CD14-positive monocyte (primary cell): ENCODE measurements around the gene SESN2. TPM values are rescaled to one million over a fixed set of nuclear protein-coding genes. Genes with fewer than 3 reads are reported as not detected.
"Not testable (repeated sequence)": the region's sequence is repeated elsewhere in the genome, so short reads cannot be mapped to it uniquely, and the experiment has no call there.

Experiments used
- DNase-seq, 3 donors: peaks; one replicate each; pipeline ENCODE4 v3.0.0-alpha.2; 2011 to 2022
- H2AFZ ChIP-seq: 2 replicates; pipeline ENCODE4 v1.6.0; 2012; ENCODE audit warnings: mild to moderate bottlenecking, low read depth, low read length, inconsistent platforms; ENCODE audit not compliant: insufficient read depth, poor library complexity, severe bottlenecking
- H3K27ac ChIP-seq, 2 donors: 1 replicate in 1 of 2; 2 replicates in 1 of 2; pipeline ENCODE4 v1.5.1; 2012 to 2013; ENCODE audit warnings: low read length in 2 of 2, control low read depth in 1 of 2, inconsistent platforms in 1 of 2, low read depth in 1 of 2, mild to moderate bottlenecking in 1 of 2
- H3K27me3 ChIP-seq, 2 donors: one replicate each; pipeline versions ENCODE4 v1.6.0 to v1.6.1; 2011 to 2013; ENCODE audit warnings: low read length in 2 of 2; ENCODE audit not compliant: control insufficient read depth in 2 of 2, insufficient read depth in 2 of 2
- H3K36me3 ChIP-seq, 2 donors: replicated peaks in 1 of 2; 1 replicate in 1 of 2; 2 replicates in 1 of 2; pipeline versions ENCODE4 v1.5.1 to v1.6.1; 2012 to 2013; ENCODE audit warnings: low read length in 2 of 2, control low read depth in 1 of 2, inconsistent platforms in 1 of 2, mild to moderate bottlenecking in 1 of 2; ENCODE audit not compliant: insufficient read depth in 2 of 2, control insufficient read depth in 1 of 2
- H3K4me1 ChIP-seq, 2 donors: 1 replicate in 1 of 2; 2 replicates in 1 of 2; pipeline versions ENCODE4 v1.5.1 to v1.6.1; 2012 to 2013; ENCODE audit warnings: low read length in 2 of 2, control low read depth in 1 of 2, inconsistent platforms in 1 of 2, mild to moderate bottlenecking in 1 of 2, moderate library complexity in 1 of 2; ENCODE audit not compliant: insufficient read depth in 2 of 2, control insufficient read depth in 1 of 2
- H3K4me2 ChIP-seq: replicated peaks from 2 replicates; pipeline ENCODE3; 2012; ENCODE audit warnings: low read length, moderate library complexity, mild to moderate bottlenecking; ENCODE audit not compliant: poor library complexity, severe bottlenecking; ENCODE audit errors: extremely low read depth
- H3K4me3 ChIP-seq, 3 experiments: fragments of 200-600 bp in 1 of 3; sonication (generic) in 1 of 3; replicated peaks in 1 of 3; 1 replicate in 2 of 3; 2 replicates in 1 of 3; pipeline ENCODE4 v1.5.1; 2011 to 2013; ENCODE audit warnings: low read length in 3 of 3, mild to moderate bottlenecking in 3 of 3, control low read depth in 2 of 3, low read depth in 2 of 3, inconsistent platforms in 1 of 3, moderate library complexity in 1 of 3
- H3K79me2 ChIP-seq: 2 replicates; pipeline ENCODE4 v1.6.0; 2012; ENCODE audit warnings: mild to moderate bottlenecking, control low read depth, inconsistent platforms, low read length, moderate library complexity; ENCODE audit not compliant: insufficient read depth
- H3K9ac ChIP-seq: 2 replicates; pipeline ENCODE4 v1.6.0; 2017; ENCODE audit warnings: low read length, mild to moderate bottlenecking; ENCODE audit not compliant: insufficient read depth, poor library complexity, severe bottlenecking
- H3K9me3 ChIP-seq, 2 donors: replicated peaks in 1 of 2; 1 replicate in 1 of 2; 2 replicates in 1 of 2; pipeline versions ENCODE4 v1.5.1 to v1.6.1; 2012 to 2013; ENCODE audit warnings: low read length in 2 of 2, control low read depth in 1 of 2; ENCODE audit not compliant: control insufficient read depth in 1 of 2, insufficient read depth in 1 of 2
- H4K20me1 ChIP-seq: 2 replicates; pipeline ENCODE4 v1.6.0; 2012; ENCODE audit warnings: mild to moderate bottlenecking, low read length, control low read depth, moderate library complexity; ENCODE audit not compliant: insufficient read depth
- H3K27ac Mint-ChIP-seq, 7 donors: one replicate each; pipeline ENCODE4 v1.8.0; 2020; ENCODE audit warnings: mild to moderate bottlenecking in 7 of 7, mixed read lengths in 7 of 7, moderate library complexity in 6 of 7, inconsistent platforms in 2 of 7
- H3K27me3 Mint-ChIP-seq, 3 donors: one replicate each; pipeline ENCODE4 v1.8.0; 2021 to 2022; ENCODE audit warnings: low read depth in 3 of 3, mild to moderate bottlenecking in 3 of 3, mixed read lengths in 3 of 3, moderate library complexity in 3 of 3, inconsistent platforms in 1 of 3
- H3K36me3 Mint-ChIP-seq, 2 donors: one replicate each; pipeline ENCODE4 v1.8.0; 2020; ENCODE audit warnings: mixed read lengths in 2 of 2, inconsistent platforms in 1 of 2, mild to moderate bottlenecking in 1 of 2
- H3K4me1 Mint-ChIP-seq: one replicate; pipeline ENCODE4 v1.8.0; 2020; ENCODE audit warnings: mild to moderate bottlenecking, mixed read lengths
- H3K4me3 Mint-ChIP-seq, 2 donors: one replicate each; pipeline ENCODE4 v1.8.0; 2020; ENCODE audit warnings: mild to moderate bottlenecking in 2 of 2, mixed read lengths in 2 of 2, moderate library complexity in 1 of 2
- H3K9me3 Mint-ChIP-seq, 7 donors: one replicate each; pipeline ENCODE4 v1.8.0; 2020 to 2022; ENCODE audit warnings: mixed read lengths in 7 of 7, mild to moderate bottlenecking in 6 of 7, moderate library complexity in 6 of 7, inconsistent platforms in 2 of 7
- CTCF ChIP-seq: fragments of 200-600 bp; IDR thresholded peaks from one replicate; pipeline ENCODE4 v1.8.0; 2022; ENCODE audit warnings: antibody characterized with exemption, mild to moderate bottlenecking
- WGBS: methylation state at CpG from one replicate; pipeline ENCODE4 v1.1.5; 2013; ENCODE audit warnings: missing lambda C conversion rate; ENCODE audit not compliant: insufficient coverage; 5-methylcytosine and 5-hydroxymethylcytosine counted together
- intact Hi-C, 2 donors: fragments of 100-400 bp; cut with micrococcal nuclease; formaldehyde crosslinking; loops; one replicate each; pipeline versions ENCODE4 v1.15.0 to v1.15.1; 2023
- polyA plus RNA-seq, 3 donors: library from polyadenylated mRNA; depleted of rRNA in 1 of 3; unstranded in 2 of 3; stranded (reverse) in 1 of 3; fragments of 300-500 nt in 2 of 3; fragments of >200 nt in 1 of 3; fragmentation: Illumina TruSeq in 2 of 3; gene quantifications; 1 replicate in 2 of 3; 2 replicates in 1 of 3; pipeline ENCODE4 v1.2.3, GENCODE V29; 2012 to 2021

The SESN2 gene
- polyA plus RNA-seq, 3 donors, result 5.0 to 15.7 (median 5.1) TPM

GRCh38 chr1:28326515-28326914 lies 67.2 kb downstream of the SESN2 start:
- H3K36me3 Mint-ChIP-seq, result peaks cover 5 to 7% of the 10 kb centered on the region in 2 donors
- H3K27me3 Mint-ChIP-seq, result peaks cover 0 to 6% (median 1%) of the 10 kb centered on the region in 3 donors
- peak overlapping the region; percentile 47 to 98 (median 89) for H3K27ac Mint-ChIP-seq
- H3K27me3 ChIP-seq, result no peaks in the 10 kb centered on the region
- peaks cover 25% of the 10 kb centered on the region for H3K79me2 ChIP-seq
- no peaks in the 10 kb centered on the region for H3K9me3 ChIP-seq
- H3K9me3 Mint-ChIP-seq, result peaks cover 0 to 5% (median 0%) of the 10 kb centered on the region in 7 donors
- H3K9ac ChIP-seq, result no peak overlapping the region
- no peak overlapping the region for H3K4me3 Mint-ChIP-seq
- H3K4me1 ChIP-seq, result peaks cover 33 to 35% of the 10 kb centered on the region in 2 donors
- peak; percentile 18 to 63 (median 51) for DNase-seq
- peak overlapping the region; percentile 29 for H2AFZ ChIP-seq
- H3K4me2 ChIP-seq, result peak overlapping the region; percentile 1
- peak overlapping the region in 1 of 2 donors; percentile 68 for H3K27ac ChIP-seq
- TF ChIP-seq CTCF, result no peak
- peaks cover 32% of the 10 kb centered on the region for H3K4me1 Mint-ChIP-seq
- no peaks in the 10 kb centered on the region for H4K20me1 ChIP-seq
- peak overlapping the region in 1 of 3 experiments; percentile 32 for H3K4me3 ChIP-seq
- intact Hi-C loops, result loop anchor here (2.0 to 5.0 kb wide), 2 partner anchors 42 to 79 kb away; no protein-coding TSS in a partner anchor
- peaks cover 4 to 11% of the 10 kb centered on the region in 2 donors for H3K36me3 ChIP-seq

- Mint-ChIP-seq H3K9me3 (peaks cover 0 to 5% (median 0%) of the 10 kb centered on the region in 7 donors), H3K4me1 (peaks cover 32% of the 10 kb centered on the region), H3K36me3 (peaks cover 10 to 12% of the 10 kb centered on the region in 2 donors), H3K4me3 (no peak overlapping the region), H3K27me3 (peaks cover 0 to 6% (median 1%) of the 10 kb centered on the region in 3 donors), H3K27ac (peak overlapping the region; percentile 47 to 98 (median 89))
- H4K20me1 ChIP-seq, result no peaks in the 10 kb centered on the region
- peaks cover 29% of the 10 kb centered on the region for H3K79me2 ChIP-seq
- no peaks in the 10 kb centered on the region for H3K9me3 ChIP-seq
- intact Hi-C loops, result loop anchor here (2.0 to 5.0 kb wide), 2 partner anchors 42 to 80 kb away; no protein-coding TSS in a partner anchor
- H3K9ac ChIP-seq, result no peak overlapping the region
- H3K4me3 ChIP-seq, result peak overlapping the region in 1 of 3 experiments; percentile 32
- H3K36me3 ChIP-seq, result peaks cover 9 to 16% of the 10 kb centered on the region in 2 donors
- H2AFZ ChIP-seq, result peak overlapping the region; percentile 29
- 60% methylated on average over 1 of the region's 3 CpGs for WGBS
- H3K27ac ChIP-seq, result peak overlapping the region in 1 of 2 donors; percentile 68
- H3K4me2 ChIP-seq, result peak overlapping the region; percentile 1
- peaks cover 33 to 35% of the 10 kb centered on the region in 2 donors for H3K4me1 ChIP-seq
- H3K27me3 ChIP-seq, result no peaks in the 10 kb centered on the region
- peak; percentile 36 to 77 (median 60) for DNase-seq
- TF ChIP-seq CTCF, result no peak
Observed at GRCh38 chr1:28326984-28327383, 67.7 kb downstream of the SESN2 start.

GRCh38 chr1:28327431-28327830 lies 68.1 kb downstream of the SESN2 start:
- intact Hi-C loops, result loop anchor here (2.0 to 5.0 kb wide), 2 partner anchors 43 to 80 kb away; no protein-coding TSS in a partner anchor
- not testable (repeated sequence) for H3K4me2 ChIP-seq, H3K9ac ChIP-seq, H2AFZ ChIP-seq, H3K4me3 ChIP-seq, H3K9me3 Mint-ChIP-seq, H3K27me3 ChIP-seq, H3K4me3 Mint-ChIP-seq, H3K9me3 ChIP-seq, H3K27me3 Mint-ChIP-seq, H4K20me1 ChIP-seq
- peak in 1 of 3 donors; percentile 11 for DNase-seq
- Mint-ChIP-seq H3K27ac (peak overlapping the region; percentile 39 to 99 (median 98)), H3K4me1 (peaks cover 33% of the 10 kb centered on the region), H3K36me3 (peaks cover 14 to 16% of the 10 kb centered on the region in 2 donors)
- peaks cover 33 to 35% of the 10 kb centered on the region in 2 donors for H3K4me1 ChIP-seq
- 0% methylated on average over 2 of the region's 11 CpGs for WGBS
- peak overlapping the region in 1 of 2 donors; percentile 68 for H3K27ac ChIP-seq
- peaks cover 33% of the 10 kb centered on the region for H3K79me2 ChIP-seq
- peaks cover 13 to 20% of the 10 kb centered on the region in 2 donors for H3K36me3 ChIP-seq
